Raji (cell line): ENCODE results near the gene IFNL3.

Experiments used
- POLR2A ChIP-seq: IDR thresholded peaks from 2 replicates; pipeline ENCODE4 v1.6.1; 2011; ENCODE audit warnings: low read depth, low read length, control low read depth; ENCODE audit not compliant: insufficient read depth

The IFNL3 gene

GRCh38 chr19:39203372-39204341 is 41.1 kb downstream of the IFNL3 start, which contains the start of gene SYCN:
Gene SYCN, minus strand, starts transcription at chr19:39204263. Its CDS starts 9 bp downstream, at chr19:39204254.
- no peak for TF ChIP-seq POLR2A

GRCh38 chr19:39202998-39203355 is 41.8 kb downstream of the IFNL3 start:
- no peak for TF ChIP-seq POLR2A

GRCh38 chr19:39200803-39201115 is 44.0 kb downstream of the IFNL3 start:
- TF ChIP-seq POLR2A: no peak

GRCh38 chr19:39200066-39200802 is 44.6 kb downstream of the IFNL3 start:
- no peak for TF ChIP-seq POLR2A

- TF ChIP-seq POLR2A: no peak
Measured at GRCh38 chr19:39199025-39199424, 45.8 kb downstream of the IFNL3 start.

- TF ChIP-seq POLR2A: no peak
Measured at GRCh38 chr19:39197808-39198207, 47.0 kb downstream of the IFNL3 start.

GRCh38 chr19:39196860-39197562 is 47.8 kb downstream of the IFNL3 start, which contains the start of gene NCCRP1:
Gene NCCRP1, plus strand, starts transcription at chr19:39196964. Its CDS starts 19 bp downstream, at chr19:39196983.
- TF ChIP-seq POLR2A: no peak

- no peak for TF ChIP-seq POLR2A
Measured at GRCh38 chr19:39196320-39196719, 48.5 kb downstream of the IFNL3 start.

- no peak for TF ChIP-seq POLR2A
Measured at GRCh38 chr19:39195755-39196154, 49.1 kb downstream of the IFNL3 start.

- no peak for TF ChIP-seq POLR2A
Measured at GRCh38 chr19:39194832-39195542, 49.8 kb downstream of the IFNL3 start.

GRCh38 chr19:39193803-39194202 is 51.0 kb downstream of the IFNL3 start:
- TF ChIP-seq POLR2A: no peak
